HepG2 (cell line): ENCODE measurements around the gene IFT88.

Experiments used
- ELF1 ChIP-seq: sonication (generic); formaldehyde crosslinking; IDR thresholded peaks from 2 replicates; pipeline ENCODE4 v1.4.0; 2020; ENCODE audit warnings: missing genetic modification reagents
- HDAC1 ChIP-seq: sonication (generic); formaldehyde crosslinking; IDR thresholded peaks from 2 replicates; pipeline ENCODE4 v1.5.1; 2020; ENCODE audit warnings: mild to moderate bottlenecking, missing genetic modification reagents
- NFYB ChIP-seq: sonication (generic); formaldehyde crosslinking; IDR thresholded peaks from 2 replicates; pipeline ENCODE4 v1.4.0; 2020; ENCODE audit warnings: missing genetic modification reagents
- POLR2A ChIP-seq, 2 experiments: IDR thresholded peaks; 2 replicates each; pipeline ENCODE4 v1.6.1; 2011; ENCODE audit warnings: low read depth in 2 of 2, low read length in 2 of 2, mild to moderate bottlenecking in 1 of 2, moderate library complexity in 1 of 2; ENCODE audit not compliant: insufficient read depth in 1 of 2
- POLR2AphosphoS5 ChIP-seq: IDR thresholded peaks from 2 replicates; pipeline ENCODE4 v1.6.1; 2012; ENCODE audit warnings: low read depth, low read length
- RAD21 ChIP-seq: fragments of 450-650 bp; formaldehyde crosslinking; IDR thresholded peaks from 2 replicates; pipeline ENCODE4 v1.5.0; 2020; ENCODE audit warnings: mild to moderate bottlenecking
- RBM22 ChIP-seq: fragments of 200-400 bp; formaldehyde crosslinking; optimal IDR thresholded peaks from 2 replicates; pipeline ENCODE3; 2017; ENCODE audit warnings: mild to moderate bottlenecking, low read length, moderate library complexity
- RFXAP ChIP-seq: sonication (generic); formaldehyde crosslinking; IDR thresholded peaks from 2 replicates; pipeline ENCODE4 v1.4.0; 2020; ENCODE audit warnings: missing genetic modification reagents, borderline replicate concordance
- SP2 ChIP-seq: sonication (generic); formaldehyde crosslinking; IDR thresholded peaks from 2 replicates; pipeline ENCODE4 v1.5.1; 2020; ENCODE audit warnings: mild to moderate bottlenecking, missing genetic modification reagents
- TF ChIP-seq, protein P1 (sequence below): sonication (generic); formaldehyde crosslinking; conservative IDR thresholded peaks from 2 replicates; pipeline ENCODE4 v1.8.1; 2023; ENCODE audit warnings: missing genetic modification reagents
- TF ChIP-seq, protein P2 (sequence below): sonication (generic); formaldehyde crosslinking; IDR thresholded peaks from 2 replicates; pipeline ENCODE4 v1.5.0; 2020; ENCODE audit warnings: missing genetic modification reagents
- TF ChIP-seq, protein P3 (sequence below): IDR thresholded peaks from 2 replicates; pipeline ENCODE4 v1.6.1; 2016; ENCODE audit warnings: low read depth, control low read depth

DNA sequence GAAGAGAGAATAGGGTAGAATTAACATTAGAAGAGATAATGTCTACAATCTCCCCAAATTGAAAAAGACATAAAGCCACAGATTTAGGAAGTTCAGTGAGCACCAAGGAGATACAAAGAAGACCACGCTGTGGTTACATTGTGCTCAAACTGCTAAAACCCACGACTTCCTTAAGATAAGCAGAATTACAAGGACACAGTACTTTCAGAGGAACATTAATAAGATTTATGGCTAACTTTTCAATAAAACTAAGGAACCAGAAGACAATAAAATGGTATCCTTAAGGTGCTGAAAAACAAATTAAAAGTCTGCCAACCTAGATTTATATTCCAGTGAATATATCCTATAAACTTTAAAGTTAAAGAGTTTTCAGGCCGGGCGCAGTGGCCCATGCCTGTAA is 129.1 kb downstream of the IFT88 start:
- TF ChIP-seq RBM22 (no peak), POLR2A (IDR thresholded peaks at IDR 0.05; ENCODE audit: insufficient read depth in 1 of 2, low read depth in 2 of 2, low read length in 2 of 2) (no peak), SP2 (CRISPR knock-in tag) (no peak), POLR2AphosphoS5 (no peak), NFYB (no peak), RFXAP (CRISPR knock-in tag) (no peak), ELF1 (CRISPR knock-in tag) (no peak), RAD21 (no peak), HDAC1 (CRISPR knock-in tag) (no peak)
- TF ChIP-seq, protein P1, sequence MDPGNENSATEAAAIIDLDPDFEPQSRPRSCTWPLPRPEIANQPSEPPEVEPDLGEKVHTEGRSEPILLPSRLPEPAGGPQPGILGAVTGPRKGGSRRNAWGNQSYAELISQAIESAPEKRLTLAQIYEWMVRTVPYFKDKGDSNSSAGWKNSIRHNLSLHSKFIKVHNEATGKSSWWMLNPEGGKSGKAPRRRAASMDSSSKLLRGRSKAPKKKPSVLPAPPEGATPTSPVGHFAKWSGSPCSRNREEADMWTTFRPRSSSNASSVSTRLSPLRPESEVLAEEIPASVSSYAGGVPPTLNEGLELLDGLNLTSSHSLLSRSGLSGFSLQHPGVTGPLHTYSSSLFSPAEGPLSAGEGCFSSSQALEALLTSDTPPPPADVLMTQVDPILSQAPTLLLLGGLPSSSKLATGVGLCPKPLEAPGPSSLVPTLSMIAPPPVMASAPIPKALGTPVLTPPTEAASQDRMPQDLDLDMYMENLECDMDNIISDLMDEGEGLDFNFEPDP (CRISPR knock-in tag) = no peak
- TF ChIP-seq, protein P2, sequence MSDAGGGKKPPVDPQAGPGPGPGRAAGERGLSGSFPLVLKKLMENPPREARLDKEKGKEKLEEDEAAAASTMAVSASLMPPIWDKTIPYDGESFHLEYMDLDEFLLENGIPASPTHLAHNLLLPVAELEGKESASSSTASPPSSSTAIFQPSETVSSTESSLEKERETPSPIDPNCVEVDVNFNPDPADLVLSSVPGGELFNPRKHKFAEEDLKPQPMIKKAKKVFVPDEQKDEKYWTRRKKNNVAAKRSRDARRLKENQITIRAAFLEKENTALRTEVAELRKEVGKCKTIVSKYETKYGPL (CRISPR knock-in tag) = no peak
- TF ChIP-seq, protein P3, sequence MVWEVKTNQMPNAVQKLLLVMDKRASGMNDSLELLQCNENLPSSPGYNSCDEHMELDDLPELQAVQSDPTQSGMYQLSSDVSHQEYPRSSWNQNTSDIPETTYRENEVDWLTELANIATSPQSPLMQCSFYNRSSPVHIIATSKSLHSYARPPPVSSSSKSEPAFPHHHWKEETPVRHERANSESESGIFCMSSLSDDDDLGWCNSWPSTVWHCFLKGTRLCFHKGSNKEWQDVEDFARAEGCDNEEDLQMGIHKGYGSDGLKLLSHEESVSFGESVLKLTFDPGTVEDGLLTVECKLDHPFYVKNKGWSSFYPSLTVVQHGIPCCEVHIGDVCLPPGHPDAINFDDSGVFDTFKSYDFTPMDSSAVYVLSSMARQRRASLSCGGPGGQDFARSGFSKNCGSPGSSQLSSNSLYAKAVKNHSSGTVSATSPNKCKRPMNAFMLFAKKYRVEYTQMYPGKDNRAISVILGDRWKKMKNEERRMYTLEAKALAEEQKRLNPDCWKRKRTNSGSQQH (CRISPR knock-in tag) = no peak
